HG03039 (cell line): ENCODE measurements around the gene PRELID3B.
"Not testable (repeated sequence)": the region's sequence is repeated elsewhere in the genome, so short reads cannot be mapped to it uniquely, and the experiment has no call there.

Experiments
- ATAC-seq: cut with Tn5 transposase; IDR thresholded peaks from one replicate; pipeline ENCODE4 v1.9.1; 2021; ENCODE audit warnings: mild to moderate bottlenecking, moderate library complexity; ENCODE audit not compliant: unreplicated experiment

Gene PRELID3B

GRCh38 chr20:59050437-59050836, 7.9 kb upstream of the PRELID3B start:
- no peak for ATAC-seq

- ATAC-seq: no peak
These were observed 6.1 kb upstream of the PRELID3B start for GRCh38 chr20:59048681-59049030.

GRCh38 chr20:59047938-59048680, 5.5 kb upstream of the PRELID3B start:
- no peak for ATAC-seq

GRCh38 chr20:59046862-59047261, 4.3 kb upstream of the PRELID3B start:
- ATAC-seq: no peak

GRCh38 chr20:59044796-59045195, 2.2 kb upstream of the PRELID3B start:
- ATAC-seq: no peak

GRCh38 chr20:59044295-59044694, 1.7 kb upstream of the PRELID3B start:
- no peak for ATAC-seq

GRCh38 chr20:59043698-59044097, 1.1 kb upstream of the PRELID3B start:
- ATAC-seq: no peak

- ATAC-seq: peak; percentile 92
These were observed 428 bp upstream of the PRELID3B start for GRCh38 chr20:59042796-59043631.

GRCh38 chr20:59041487-59041886, 1.1 kb downstream of the PRELID3B start:
- not testable (repeated sequence) for ATAC-seq

GRCh38 chr20:59040667-59041066, 1.9 kb downstream of the PRELID3B start:
- ATAC-seq: no peak

- ATAC-seq: no peak
These were observed 3.4 kb downstream of the PRELID3B start for GRCh38 chr20:59039233-59039632.

GRCh38 chr20:59037386-59037785, 5.2 kb downstream of the PRELID3B start:
- no peak for ATAC-seq

- ATAC-seq: no peak
These were observed 7.2 kb downstream of the PRELID3B start for GRCh38 chr20:59035381-59035780.

- ATAC-seq: no peak
These were observed 8.9 kb downstream of the PRELID3B start for GRCh38 chr20:59033616-59034165.

GRCh38 chr20:59033093-59033492, 9.5 kb downstream of the PRELID3B start:
- ATAC-seq: no peak

- ATAC-seq: no peak
These were observed 9.9 kb downstream of the PRELID3B start for GRCh38 chr20:59032713-59033059.

GRCh38 chr20:59032023-59032712, 10.4 kb downstream of the PRELID3B start, which contains the start of gene ATP5F1E:
TSS of gene ATP5F1E (minus strand) at chr20:59032335. CDS start at chr20:59032251, 84 bp downstream.
- peak; percentile 95 for ATAC-seq

GRCh38 chr20:59031564-59032022, 11.0 kb downstream of the PRELID3B start:
- ATAC-seq: no peak

GRCh38 chr20:59030911-59031563, 11.5 kb downstream of the PRELID3B start:
- no peak for ATAC-seq

GRCh38 chr20:59028812-59029211, 13.8 kb downstream of the PRELID3B start:
- ATAC-seq: no peak
